HepG2 (cell line): Measurements from ENCODE around the gene PERCC1. TPM values are rescaled to one million over a fixed set of nuclear protein-coding genes. Genes with fewer than 3 reads are reported as not detected.

Experiments used
- BCL6 ChIP-seq: IDR thresholded peaks from 2 replicates; pipeline ENCODE4 v1.6.1; 2016; ENCODE audit warnings: missing genetic modification reagents, missing compliant biosample characterization
- FOXA1 ChIP-seq, 2 experiments: fragments of 450-650 bp in 1 of 2; sonication (generic) in 1 of 2; formaldehyde crosslinking in 1 of 2; IDR thresholded peaks; 2 replicates each; pipeline versions ENCODE4 v1.4.0 to v1.6.1; 2016 to 2020; ENCODE audit warnings: missing genetic modification reagents in 1 of 2
- GTF2F1 ChIP-seq: fragments of 150-350 bp; IDR thresholded peaks from 2 replicates; pipeline ENCODE4 v1.6.1; 2014; ENCODE audit warnings: low read length
- JARID2 ChIP-seq: sonication (generic); formaldehyde crosslinking; IDR thresholded peaks from 2 replicates; pipeline ENCODE4 v1.8.1; 2023; ENCODE audit warnings: missing genetic modification reagents, inconsistent platforms; ENCODE audit not compliant: insufficient replicate concordance
- KDM5B ChIP-seq: sonication (generic); formaldehyde crosslinking; IDR thresholded peaks from 2 replicates; pipeline ENCODE4 v1.4.0; 2020; ENCODE audit warnings: missing genetic modification reagents, mild to moderate bottlenecking, borderline replicate concordance
- SIX1 ChIP-seq: sonication (generic); formaldehyde crosslinking; IDR thresholded peaks from 2 replicates; pipeline ENCODE4 v1.4.0; 2020; ENCODE audit warnings: missing genetic modification reagents, borderline replicate concordance
- SNAPC2 ChIP-seq: sonication (generic); formaldehyde crosslinking; IDR thresholded peaks from 2 replicates; pipeline ENCODE4 v1.8.1; 2022; ENCODE audit warnings: mild to moderate bottlenecking, missing genetic modification reagents
- SP5 ChIP-seq: IDR thresholded peaks from 2 replicates; pipeline ENCODE4 v1.6.1; 2016; ENCODE audit warnings: low read depth, borderline replicate concordance
- SPEN ChIP-seq: sonication (generic); formaldehyde crosslinking; IDR thresholded peaks from 2 replicates; pipeline ENCODE4 v1.5.1; 2020; ENCODE audit warnings: low read depth, mild to moderate bottlenecking, missing genetic modification reagents
- TP53 ChIP-seq: sonication (generic); formaldehyde crosslinking; conservative IDR thresholded peaks from 2 replicates; pipeline ENCODE4 v1.4.0; 2020; ENCODE audit warnings: missing genetic modification reagents
- ZHX1 ChIP-seq: sonication (generic); formaldehyde crosslinking; IDR thresholded peaks from 2 replicates; pipeline ENCODE4 v1.8.1; 2022; ENCODE audit warnings: low read depth, mild to moderate bottlenecking, missing genetic modification reagents
- ZNF256 ChIP-seq: sonication (generic); formaldehyde crosslinking; conservative IDR thresholded peaks from 2 replicates; pipeline ENCODE4 v1.4.0; 2020; ENCODE audit warnings: missing genetic modification reagents
- ZNF326 ChIP-seq: sonication (generic); formaldehyde crosslinking; IDR thresholded peaks from 2 replicates; pipeline ENCODE4 v1.4.0; 2020; ENCODE audit warnings: missing genetic modification reagents, borderline replicate concordance
- ZNF441 ChIP-seq: sonication (generic); formaldehyde crosslinking; IDR thresholded peaks from 2 replicates; pipeline ENCODE4 v1.7.0; 2021; ENCODE audit warnings: missing genetic modification reagents, borderline replicate concordance
- ZNF546 ChIP-seq: sonication (generic); formaldehyde crosslinking; conservative IDR thresholded peaks from 2 replicates; pipeline ENCODE4 v1.8.1; 2023; ENCODE audit warnings: mild to moderate bottlenecking, missing genetic modification reagents
- ZNF549 ChIP-seq: sonication (generic); formaldehyde crosslinking; IDR thresholded peaks from 2 replicates; pipeline ENCODE4 v1.5.0; 2020; ENCODE audit warnings: missing genetic modification reagents
- ZNF615 ChIP-seq: sonication (generic); formaldehyde crosslinking; IDR thresholded peaks from 2 replicates; pipeline ENCODE4 v1.5.0; 2020; ENCODE audit warnings: mild to moderate bottlenecking, missing genetic modification reagents, borderline replicate concordance
- ZNF737 ChIP-seq: sonication (generic); formaldehyde crosslinking; IDR thresholded peaks from 2 replicates; pipeline ENCODE4 v1.5.0; 2020; ENCODE audit warnings: missing genetic modification reagents, mild to moderate bottlenecking, borderline replicate concordance
- ZNF768 ChIP-seq: sonication (generic); formaldehyde crosslinking; IDR thresholded peaks from 2 replicates; pipeline ENCODE4 v1.4.0; 2020; ENCODE audit warnings: missing genetic modification reagents
- ZNF775 ChIP-seq: sonication (generic); formaldehyde crosslinking; IDR thresholded peaks from 2 replicates; pipeline ENCODE4 v1.4.0; 2020; ENCODE audit warnings: missing genetic modification reagents, mild to moderate bottlenecking, moderate library complexity, borderline replicate concordance
- ZNF850 ChIP-seq: sonication (generic); formaldehyde crosslinking; conservative IDR thresholded peaks from 2 replicates; pipeline ENCODE4 v1.9.0; 2021; ENCODE audit warnings: mild to moderate bottlenecking, missing genetic modification reagents
- polyA plus RNA-seq, 8 experiments: library from polyadenylated mRNA; depleted of rRNA in 3 of 8; stranded (reverse) in 7 of 8; unstranded in 1 of 8; fragments of >200 nt; fragmentation: Illumina TruSeq in 4 of 8; extraction: Trizol in 4 of 8; gene quantifications; 2 replicates each; pipeline versions ENCODE4 v1.2.1 to v1.2.3, GENCODE V29; 2011 to 2016; ENCODE audit warnings: low read depth in 4 of 8, missing spikeins in 1 of 8, mixed read lengths in 1 of 8; ENCODE audit not compliant: insufficient read depth in 1 of 8
- total RNA-seq, 5 experiments: library from RNA; depleted of rRNA; stranded (reverse); fragments of >200 nt; fragmentation: Illumina TruSeq; extraction: Trizol; gene quantifications; 2 replicates each; pipeline ENCODE4 v1.2.3, GENCODE V29; 2016; ENCODE audit warnings: low read depth in 1 of 5
- TF ChIP-seq, protein P1 (sequence below): sonication (generic); formaldehyde crosslinking; IDR thresholded peaks from 2 replicates; pipeline ENCODE4 v1.4.0; 2020; ENCODE audit warnings: missing genetic modification reagents
- TF ChIP-seq, protein P2 (sequence below): sonication (generic); formaldehyde crosslinking; IDR thresholded peaks from 2 replicates; pipeline ENCODE4 v1.4.0; 2020; ENCODE audit warnings: mild to moderate bottlenecking, low read depth, missing genetic modification reagents

The PERCC1 gene
- total and polyA plus RNA-seq, 2 of the 13 experiments (the other 11 are each of a cell fraction or from before 2014, with no cell fraction given), result 0.15 TPM; not detected in 1

DNA sequence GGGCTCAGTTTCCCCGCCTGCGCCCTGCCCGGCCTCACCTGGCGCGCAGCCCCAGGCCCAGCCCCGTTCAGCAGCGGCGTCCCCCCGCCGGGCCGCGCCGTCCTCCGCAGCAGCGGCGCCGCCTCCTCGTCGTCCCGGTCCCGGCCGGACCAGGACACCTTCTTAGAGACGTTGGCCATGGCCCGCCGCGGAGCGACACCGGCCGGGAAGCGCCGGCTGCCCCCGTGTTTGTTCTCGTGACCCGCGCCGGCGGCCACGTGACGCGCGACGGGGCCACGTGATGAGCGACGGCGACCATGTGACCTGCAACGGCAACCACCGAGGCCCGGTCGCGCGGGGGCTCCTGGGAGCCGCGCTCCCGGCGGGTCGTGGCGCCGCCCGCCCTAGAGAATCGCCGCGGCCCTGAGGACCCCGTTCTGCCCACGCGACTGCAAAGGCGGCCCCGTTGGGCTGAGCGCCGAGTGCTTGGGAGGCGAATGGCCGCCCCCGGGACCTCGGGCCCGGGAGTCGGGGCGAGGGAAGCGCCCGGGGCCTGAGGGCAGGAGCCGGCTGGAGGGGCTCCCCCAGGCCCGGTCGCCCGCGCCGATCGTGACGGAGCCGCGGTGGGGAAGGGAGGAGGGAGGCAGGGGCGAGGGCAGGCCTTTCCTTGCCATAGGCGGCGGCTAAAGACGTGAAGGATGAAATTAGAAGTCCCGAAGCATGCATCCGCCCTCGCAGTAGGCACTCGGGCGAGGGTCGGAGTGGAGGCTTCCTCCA, 44.1 kb downstream of the PERCC1 start, which contains the start of gene CLCN7 (continued):
- TF ChIP-seq FOXA1 (IDR thresholded peaks at IDR 0.05) (no peak), FOXA1 (CRISPR knock-in tag; IDR thresholded peaks at IDR 0.05) (peak; percentile 64), ZNF850 (no peak), ZNF775 (no peak), SP5 (CRISPR knock-in tag) (no peak), SIX1 (CRISPR knock-in tag) (no peak), ZNF768 (CRISPR knock-in tag) (peak; percentile 75), ZNF615 (no peak), ZNF549 (CRISPR knock-in tag) (0 out of 2 replicates have a peak, but pooled peaks have one; percentile 13), SPEN (CRISPR knock-in tag) (peak; percentile 98), GTF2F1 (no peak), KDM5B (CRISPR knock-in tag) (peak; percentile 86; the same call in 1 of the 2 replicates), ZNF256 (no peak), JARID2 (CRISPR knock-in tag) (no peak), ZNF441 (peak; percentile 71; the same call in 1 of the 2 replicates), BCL6 (CRISPR knock-in tag) (peak; percentile 56; the same call in 1 of the 2 replicates), ZHX1 (0 out of 2 replicates have a peak, but pooled peaks have one; percentile 38), ZNF737 (CRISPR knock-in tag) (no peak), TP53 (CRISPR knock-in tag) (no peak), ZNF546 (CRISPR knock-in tag) (peak; percentile 90; the same call in 1 of the 2 replicates), ZNF326 (CRISPR knock-in tag) (no peak), SNAPC2 (CRISPR knock-in tag) (peak; percentile 54; the same call in 1 of the 2 replicates)
- TF ChIP-seq, protein P1, sequence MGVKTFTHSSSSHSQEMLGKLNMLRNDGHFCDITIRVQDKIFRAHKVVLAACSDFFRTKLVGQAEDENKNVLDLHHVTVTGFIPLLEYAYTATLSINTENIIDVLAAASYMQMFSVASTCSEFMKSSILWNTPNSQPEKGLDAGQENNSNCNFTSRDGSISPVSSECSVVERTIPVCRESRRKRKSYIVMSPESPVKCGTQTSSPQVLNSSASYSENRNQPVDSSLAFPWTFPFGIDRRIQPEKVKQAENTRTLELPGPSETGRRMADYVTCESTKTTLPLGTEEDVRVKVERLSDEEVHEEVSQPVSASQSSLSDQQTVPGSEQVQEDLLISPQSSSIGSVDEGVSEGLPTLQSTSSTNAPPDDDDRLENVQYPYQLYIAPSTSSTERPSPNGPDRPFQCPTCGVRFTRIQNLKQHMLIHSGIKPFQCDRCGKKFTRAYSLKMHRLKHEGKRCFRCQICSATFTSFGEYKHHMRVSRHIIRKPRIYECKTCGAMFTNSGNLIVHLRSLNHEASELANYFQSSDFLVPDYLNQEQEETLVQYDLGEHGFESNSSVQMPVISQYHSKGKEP (CRISPR knock-in tag), result peak; percentile 75; the same call in 1 of the 2 replicates
- TF ChIP-seq, protein P2, sequence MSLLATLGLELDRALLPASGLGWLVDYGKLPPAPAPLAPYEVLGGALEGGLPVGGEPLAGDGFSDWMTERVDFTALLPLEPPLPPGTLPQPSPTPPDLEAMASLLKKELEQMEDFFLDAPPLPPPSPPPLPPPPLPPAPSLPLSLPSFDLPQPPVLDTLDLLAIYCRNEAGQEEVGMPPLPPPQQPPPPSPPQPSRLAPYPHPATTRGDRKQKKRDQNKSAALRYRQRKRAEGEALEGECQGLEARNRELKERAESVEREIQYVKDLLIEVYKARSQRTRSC, result no peak; the same call in 1 of the 2 replicates
